DMS114 treated with DMSO at 0.1 percent for 48 hours (cell line): ENCODE results near the gene FNIP2.

Experiments
- DNase-seq: peaks from one replicate; lab custom pipeline; 2025; ENCODE audit not compliant: unreplicated experiment; lab: John Stamatoyannopoulos, UW

FNIP2 gene

DNA sequence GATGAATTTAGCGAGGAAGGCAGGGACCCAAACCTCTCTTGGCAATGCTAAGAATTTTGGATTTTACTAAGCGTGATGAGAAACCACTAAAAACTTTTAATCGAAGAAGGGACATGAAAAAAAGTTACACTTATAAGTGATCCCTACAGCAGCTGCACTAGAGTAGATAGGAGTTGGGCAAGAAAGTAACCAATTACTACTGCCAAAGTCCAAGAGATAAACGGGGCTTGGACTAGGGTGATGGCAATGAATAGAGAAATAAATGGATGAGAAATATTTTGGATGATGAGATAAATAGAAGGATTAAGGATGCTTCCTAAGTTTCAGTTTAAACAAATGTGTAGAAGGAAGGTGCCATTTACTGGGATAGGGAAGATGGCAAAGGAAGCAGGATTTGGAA is 6.3 kb upstream of the FNIP2 start:
- no peak for DNase-seq

GRCh38 chr4:158763462-158763861 is 5.4 kb upstream of the FNIP2 start:
- no peak for DNase-seq

GRCh38 chr4:158766434-158767044 is 2.3 kb upstream of the FNIP2 start:
- no peak for DNase-seq

- DNase-seq = no peak
Measured at GRCh38 chr4:158767451-158767850, 1.4 kb upstream of the FNIP2 start.

GRCh38 chr4:158769175-158769921 is 522 bp downstream of the FNIP2 start:
- no peak for DNase-seq

GRCh38 chr4:158770671-158771070 is 1.8 kb downstream of the FNIP2 start:
- no peak for DNase-seq

GRCh38 chr4:158771776-158772175 is 3.0 kb downstream of the FNIP2 start:
- DNase-seq = no peak

DNA sequence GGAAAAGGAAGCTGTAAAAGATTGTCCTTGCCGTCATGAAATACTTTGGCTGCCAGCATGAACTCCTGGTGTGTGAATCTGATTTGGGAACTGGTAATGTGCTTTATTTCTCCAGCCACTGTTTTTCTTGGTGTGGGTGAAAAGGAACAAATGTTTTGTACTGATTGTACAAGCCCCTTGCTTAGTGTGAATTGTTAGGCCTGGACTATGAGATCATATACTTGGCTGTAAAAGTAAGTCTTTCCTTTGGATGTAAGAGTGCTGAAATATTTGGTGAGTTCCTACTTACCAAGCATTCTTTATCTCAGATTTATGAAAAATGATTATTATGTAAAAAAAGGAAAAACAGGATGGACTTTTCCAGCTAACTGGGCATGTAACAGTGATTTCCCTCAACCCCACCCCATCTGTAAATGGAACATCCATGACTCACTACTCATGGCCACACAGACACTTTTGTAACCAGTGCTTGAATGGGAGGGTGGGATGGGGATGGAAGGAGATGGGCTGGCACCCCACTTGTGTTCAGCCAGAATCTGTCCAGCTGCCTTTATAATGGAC is 6.3 kb downstream of the FNIP2 start:
- DNase-seq = no peak

GRCh38 chr4:158776106-158776505 is 7.3 kb downstream of the FNIP2 start:
- DNase-seq = no peak

DNA sequence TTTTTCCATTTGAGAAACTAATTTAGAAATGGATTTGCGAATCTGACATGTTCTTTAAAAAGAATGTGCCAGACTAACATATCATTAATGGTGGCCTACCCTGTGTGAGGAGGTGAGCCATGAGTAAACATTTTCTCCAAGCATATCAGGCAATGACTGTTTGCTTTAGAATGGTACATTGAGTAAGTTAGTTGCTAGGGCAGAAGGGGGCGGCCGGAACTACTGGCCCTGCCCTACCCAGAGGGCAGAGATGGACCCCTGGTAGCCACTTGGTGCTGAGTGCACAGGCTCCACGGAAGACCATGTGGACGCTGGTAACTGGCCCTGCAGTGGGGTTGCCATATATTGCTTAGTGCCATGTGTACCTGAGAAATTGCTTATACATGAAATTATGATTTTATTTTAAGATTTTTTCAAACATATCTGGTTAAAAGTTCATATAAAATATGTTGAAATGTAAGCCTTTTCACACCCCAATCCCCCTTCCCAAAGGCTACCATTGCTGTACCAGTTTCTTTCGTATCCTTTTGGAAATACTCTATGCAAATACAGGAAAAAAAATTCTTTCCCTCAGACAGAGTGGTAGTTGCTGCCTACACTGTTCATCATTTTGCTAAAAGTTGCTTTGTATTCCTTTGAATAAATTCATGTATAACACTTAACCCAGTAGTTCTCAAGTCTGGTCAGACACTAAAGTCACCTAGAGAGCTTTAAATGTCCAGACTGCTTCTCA is 8.8 kb downstream of the FNIP2 start:
- no peak for DNase-seq

DNA sequence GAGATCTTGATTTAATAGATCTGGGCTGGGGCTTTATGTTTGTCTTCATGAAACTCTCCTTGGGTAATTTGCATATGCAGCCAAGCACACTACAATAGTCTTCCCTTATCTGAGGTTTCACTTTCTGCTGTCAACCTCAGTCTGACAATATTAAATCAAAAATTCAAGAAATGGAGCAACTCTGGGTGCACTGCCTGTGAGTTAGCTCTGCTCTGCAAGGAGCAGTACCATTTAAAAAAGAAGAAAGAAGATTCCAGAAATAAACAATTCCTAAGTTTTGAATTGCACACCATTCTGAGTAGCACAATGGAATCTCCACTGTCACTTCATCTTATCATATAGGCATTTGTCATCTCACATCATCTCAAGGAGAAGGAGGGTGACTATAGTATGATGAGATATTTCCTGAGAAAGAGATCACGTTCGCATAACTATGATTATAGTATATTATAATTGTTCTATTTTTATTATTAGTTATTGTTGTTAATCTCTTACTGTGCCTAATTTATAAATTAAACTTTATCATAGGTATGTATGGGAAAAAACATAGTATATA is 9.4 kb downstream of the FNIP2 start:
- no peak for DNase-seq

DNA sequence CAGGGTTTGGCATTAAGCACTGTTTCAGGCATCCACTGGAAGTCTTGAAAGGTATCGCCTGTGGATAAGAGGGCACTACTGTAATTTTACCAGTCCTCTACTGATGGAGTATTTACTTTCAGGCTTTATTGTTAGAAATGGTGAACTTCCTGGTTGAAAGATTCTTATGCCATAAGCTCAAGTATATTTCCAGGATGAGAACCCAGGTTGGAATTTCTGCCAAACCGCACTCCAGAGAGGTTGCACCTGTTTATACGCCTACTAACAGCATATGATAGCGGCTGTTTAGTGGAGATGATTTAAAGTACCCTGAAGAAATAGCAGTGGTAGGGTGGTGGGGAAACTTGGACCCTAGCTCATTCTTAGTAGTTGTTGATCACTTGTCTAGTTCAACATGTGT is 9.9 kb downstream of the FNIP2 start:
- no peak for DNase-seq

- DNase-seq = no peak
Measured at GRCh38 chr4:158781963-158782362, 13.1 kb downstream of the FNIP2 start.

DNA sequence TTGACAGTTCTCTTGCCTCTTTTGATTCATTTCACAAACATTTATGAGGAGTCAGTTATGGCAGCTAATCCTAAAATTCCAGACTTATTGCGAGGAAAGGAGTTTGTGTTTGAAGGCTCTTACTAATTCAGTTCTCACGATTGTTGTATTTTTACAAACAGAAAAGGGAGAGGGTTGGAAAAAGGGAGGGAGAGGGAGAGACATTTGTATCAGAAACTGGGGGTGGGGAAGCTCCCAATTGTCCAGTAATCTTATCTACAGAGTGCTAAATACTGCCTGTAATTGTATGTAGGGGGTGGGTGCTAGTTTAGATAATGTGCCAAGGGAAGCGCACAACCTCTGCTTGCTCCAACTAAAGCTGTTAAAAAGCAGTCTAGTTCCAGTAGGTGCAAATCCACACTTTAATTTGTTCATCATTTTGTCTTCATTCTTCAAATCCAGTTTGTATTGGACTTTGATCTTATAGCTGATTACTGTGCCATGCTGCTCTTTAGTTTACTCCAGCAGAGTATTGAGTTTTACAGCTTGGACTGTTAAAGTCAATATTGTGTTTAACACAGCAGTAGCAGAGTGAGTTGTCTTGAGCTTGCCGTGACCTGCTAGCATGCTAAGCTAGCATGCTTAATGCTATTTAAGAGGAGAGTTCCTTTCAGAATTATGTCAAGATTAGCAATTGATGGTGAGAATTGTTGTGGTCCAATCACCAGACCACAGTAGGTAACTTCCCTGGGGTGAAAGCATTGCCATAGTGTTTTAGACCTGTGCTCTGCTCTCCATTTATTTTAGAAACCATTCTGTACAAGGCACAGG is 13.9 kb downstream of the FNIP2 start:
- no peak for DNase-seq

GRCh38 chr4:158783785-158784184 is 15.0 kb downstream of the FNIP2 start:
- DNase-seq = no peak

GRCh38 chr4:158785718-158786117 is 16.9 kb downstream of the FNIP2 start:
- DNase-seq = no peak

DNA sequence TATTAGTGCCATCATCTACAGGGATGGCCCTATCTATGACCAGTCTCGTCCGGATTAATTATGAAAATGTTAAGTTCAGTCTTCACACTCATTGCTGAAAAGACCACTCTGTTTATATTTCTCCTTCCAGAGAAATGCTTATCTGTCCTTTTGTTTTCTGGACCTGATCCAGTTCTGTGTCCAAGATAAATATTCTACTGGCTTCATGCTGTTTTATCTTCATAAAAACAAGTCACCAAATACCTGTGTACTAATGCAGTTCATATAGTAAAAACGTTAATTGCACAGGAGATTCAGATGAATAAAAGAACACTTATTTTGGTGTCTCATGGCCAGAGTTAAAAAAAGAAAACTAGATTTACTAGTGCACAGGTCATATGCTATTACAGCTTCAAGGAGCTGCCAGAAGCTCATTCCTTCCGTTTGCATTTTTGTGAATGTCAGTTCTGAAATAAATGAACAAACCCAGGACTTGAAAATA is 17.3 kb downstream of the FNIP2 start:
- no peak for DNase-seq

- DNase-seq = no peak
Measured at GRCh38 chr4:158786955-158787354, 18.1 kb downstream of the FNIP2 start.

DNA sequence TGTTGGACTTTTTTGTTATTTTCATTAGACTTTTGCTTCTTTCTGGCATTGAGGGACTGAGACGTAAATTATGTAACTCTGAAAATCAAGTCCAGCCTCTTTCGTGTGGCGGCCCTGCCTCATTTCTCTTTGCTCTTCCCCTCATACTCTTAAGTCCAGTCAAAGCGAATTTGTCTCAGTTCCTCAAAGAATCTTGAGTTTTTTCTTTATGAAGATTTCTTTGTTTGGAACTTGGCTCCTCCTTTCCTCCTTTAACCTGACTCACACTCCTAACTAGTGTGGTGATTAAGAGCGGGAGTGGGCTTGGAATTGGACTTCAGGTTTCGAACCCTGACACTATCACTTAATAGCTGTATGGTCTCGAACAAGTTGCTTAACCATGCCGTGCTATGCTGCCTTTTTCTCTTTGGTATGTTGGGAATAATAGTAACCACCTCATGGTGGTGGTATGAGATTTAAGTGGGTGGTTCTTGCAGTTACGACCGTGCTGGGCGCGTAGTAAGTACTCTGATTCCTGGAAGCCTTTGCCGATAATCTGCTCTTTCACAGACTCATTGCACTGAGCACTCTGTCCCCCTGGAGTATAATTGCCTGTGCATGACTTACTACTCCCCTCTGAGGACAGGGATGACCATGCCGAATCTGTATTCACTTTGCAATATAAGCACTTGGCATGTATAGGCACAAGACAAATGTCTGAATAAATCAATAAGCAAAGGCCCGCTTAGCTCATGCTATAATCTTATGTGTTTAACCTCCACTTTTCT is 19.1 kb downstream of the FNIP2 start:
- no peak for DNase-seq

GRCh38 chr4:158788516-158788915 is 19.7 kb downstream of the FNIP2 start:
- no peak for DNase-seq
